ENCODE results near the gene HDHD2.

HDHD2 gene

DNA sequence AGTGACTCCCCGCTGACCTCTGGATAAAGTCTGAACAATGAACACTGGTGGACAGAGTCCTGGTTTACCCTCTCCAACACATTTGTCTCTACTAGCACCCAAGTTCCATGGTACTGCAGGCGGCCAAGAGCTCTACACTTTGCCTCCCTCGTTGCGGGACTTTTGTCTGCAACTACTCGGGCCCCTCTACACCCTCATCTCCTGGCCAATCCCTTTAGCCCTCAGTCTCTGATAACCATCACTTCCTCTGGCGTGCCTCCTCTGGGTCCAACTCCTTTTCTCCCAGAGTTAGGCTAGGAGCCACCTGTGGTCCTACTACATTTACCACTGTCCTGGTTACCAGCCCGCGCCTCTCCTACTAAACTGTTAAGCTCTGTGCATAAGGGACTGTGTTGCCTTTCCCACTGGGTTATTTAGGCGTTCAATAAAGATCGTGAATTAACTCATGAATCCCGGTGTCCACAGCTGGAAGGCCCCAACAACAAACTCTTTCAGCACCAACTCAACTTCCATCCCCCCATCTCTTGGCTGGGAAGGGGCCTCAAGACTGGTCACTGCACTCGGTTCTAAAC is 757 bp downstream of the HDHD2 start:
- in situ Hi-C loops (cut with MboI; ENCODE audit: low sequenced_read_pairs) = no loop called here

DNA sequence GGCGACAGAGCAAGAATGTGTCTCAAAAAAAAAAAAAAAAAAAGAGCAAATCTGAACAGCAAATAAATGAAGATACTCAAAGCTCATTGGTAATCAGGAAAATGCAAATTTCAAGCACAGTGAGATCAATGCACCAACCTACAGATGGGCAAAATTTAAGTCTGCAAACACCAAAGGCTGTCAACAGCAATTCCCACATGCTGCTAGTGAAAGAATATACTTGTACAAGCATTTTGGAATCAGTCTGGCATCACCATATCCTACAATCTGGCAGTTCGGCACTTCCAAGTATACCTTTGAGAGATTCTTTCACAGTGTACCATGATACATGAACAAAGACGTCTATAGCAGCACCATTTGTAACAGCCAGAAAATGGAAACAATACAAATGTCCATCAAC is 4.1 kb downstream of the HDHD2 start:
- in situ Hi-C loops (cut with MboI; ENCODE audit: low sequenced_read_pairs) = no loop called here

DNA sequence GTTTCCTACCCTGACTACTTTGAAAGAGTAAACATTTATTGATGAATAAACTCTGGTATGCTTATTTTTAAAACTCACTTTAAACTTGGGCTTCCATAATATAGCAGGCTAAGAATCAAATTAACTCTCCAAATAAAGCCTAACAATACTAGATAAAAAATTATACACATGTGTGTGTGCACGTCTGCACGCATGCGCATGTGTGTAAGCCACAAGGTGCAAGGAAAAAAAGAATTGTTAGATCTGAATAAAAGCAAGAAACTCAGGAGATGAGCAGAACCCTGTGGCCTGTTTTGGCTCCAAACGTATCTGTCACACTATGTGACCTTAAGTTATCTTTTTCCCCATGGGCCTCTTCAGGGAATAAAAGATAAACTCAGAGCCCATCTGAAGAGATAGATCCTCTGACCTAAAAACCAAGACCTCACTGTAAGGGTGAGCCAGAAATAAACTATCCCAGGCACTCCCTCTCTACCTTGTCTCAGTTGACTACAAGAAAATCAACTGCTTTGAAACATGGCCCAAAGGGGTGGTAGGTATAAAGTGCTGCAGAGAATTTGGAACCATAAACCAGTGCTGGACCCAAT is 6.3 kb downstream of the HDHD2 start:
- in situ Hi-C loops (cut with MboI; ENCODE audit: low sequenced_read_pairs) = no loop called here

DNA sequence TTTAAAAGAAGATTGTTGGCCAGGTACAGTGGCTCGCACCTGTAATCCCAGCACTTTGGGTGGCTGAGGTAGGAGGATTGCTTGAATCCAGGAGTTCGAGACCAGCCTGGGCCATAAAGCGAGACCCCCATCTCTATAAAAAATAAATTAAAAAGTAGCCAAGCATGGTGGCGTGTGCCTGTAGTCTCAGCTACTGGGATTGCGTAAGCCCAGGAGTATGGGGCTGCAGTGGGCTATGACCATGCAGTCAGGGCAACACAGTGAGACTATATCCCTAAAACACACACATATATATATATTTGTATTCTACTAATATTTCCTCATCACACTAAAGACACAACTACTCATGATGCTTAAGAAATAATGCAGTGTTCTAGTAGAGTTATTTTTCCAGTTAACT is 7.1 kb downstream of the HDHD2 start:
- in situ Hi-C loops (cut with MboI; ENCODE audit: low sequenced_read_pairs) = no loop called here

DNA sequence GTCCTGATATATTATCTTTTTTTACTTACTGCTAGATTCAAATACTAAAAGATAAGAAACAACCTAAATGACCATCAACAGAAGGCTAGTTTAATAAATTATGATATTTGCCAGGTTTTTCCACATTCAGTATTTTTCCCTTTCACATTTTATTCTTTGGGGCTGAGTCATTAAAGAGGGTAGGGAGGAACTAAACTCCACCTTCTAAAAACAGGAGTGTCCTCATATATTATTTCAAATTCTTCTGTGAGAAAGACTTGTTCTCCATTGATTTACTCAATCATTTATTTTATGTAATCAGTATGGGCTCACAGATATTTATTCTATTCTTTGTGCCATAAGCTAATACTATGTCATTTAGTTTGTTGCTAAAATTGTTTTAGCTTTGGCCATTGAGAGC is 9.0 kb downstream of the HDHD2 start:
- in situ Hi-C loops (cut with MboI; ENCODE audit: low sequenced_read_pairs) = no loop called here

DNA sequence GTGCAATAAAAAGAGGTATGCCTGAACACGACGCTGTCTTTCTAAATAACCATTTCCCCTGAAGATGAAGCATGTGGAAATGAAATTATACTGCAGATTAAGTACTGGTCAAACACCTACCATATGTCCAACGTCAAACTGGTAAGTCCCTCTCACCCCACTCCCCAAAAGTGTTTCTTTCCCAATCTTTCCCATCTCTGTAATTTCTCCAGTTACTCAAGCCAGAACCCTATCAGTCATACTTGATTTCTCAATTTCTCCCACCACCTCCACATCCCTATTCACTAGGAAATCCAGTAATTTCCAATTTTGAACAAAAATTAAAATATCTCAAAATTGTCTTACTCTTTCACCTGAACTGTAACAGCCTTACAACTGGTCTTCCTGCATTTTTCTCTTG is 29.2 kb downstream of the HDHD2 start:
- in situ Hi-C loops (cut with MboI; ENCODE audit: low sequenced_read_pairs) = no loop called here

DNA sequence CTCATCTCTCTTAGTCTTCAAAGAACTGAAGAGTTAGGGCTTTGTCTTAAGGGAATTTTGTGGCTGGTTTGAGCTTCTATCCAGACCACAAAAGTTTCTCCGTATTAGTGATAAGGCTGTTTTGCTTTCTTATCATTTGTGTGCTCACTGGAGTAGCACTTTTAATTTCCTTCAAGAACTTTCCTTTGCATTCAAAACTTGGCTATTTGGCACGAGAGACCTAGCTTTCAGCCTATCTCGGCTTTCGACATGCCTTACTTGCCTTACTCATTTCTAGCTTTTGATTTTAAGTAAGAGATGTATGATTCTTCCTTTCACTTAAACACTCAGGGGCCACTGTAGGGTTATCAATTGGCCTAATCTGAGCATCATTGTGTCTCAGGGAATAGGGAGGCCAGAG is 29.9 kb downstream of the HDHD2 start:
- in situ Hi-C loops (cut with MboI; ENCODE audit: low sequenced_read_pairs) = no loop called here

DNA sequence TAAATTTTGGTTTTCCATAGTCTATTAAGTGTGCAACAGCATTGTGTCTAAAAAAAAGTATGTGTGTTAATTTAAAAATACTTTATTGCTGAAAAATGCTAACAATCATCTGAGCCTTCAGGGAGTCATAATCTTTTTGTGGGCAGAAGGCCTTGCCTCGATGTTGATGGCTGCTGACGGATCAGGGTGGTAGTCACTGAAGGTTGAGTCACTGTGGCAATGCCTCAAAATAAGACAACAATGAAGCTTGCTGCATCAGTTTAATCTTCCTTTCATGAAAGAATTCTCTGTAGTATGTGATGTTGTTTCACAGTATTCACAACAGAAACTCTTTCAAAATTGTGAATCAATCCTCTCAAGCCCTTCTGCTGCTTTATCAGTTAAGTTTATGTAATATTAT is 31.3 kb downstream of the HDHD2 start:
- in situ Hi-C loops (cut with MboI; ENCODE audit: low sequenced_read_pairs) = no loop called here

DNA sequence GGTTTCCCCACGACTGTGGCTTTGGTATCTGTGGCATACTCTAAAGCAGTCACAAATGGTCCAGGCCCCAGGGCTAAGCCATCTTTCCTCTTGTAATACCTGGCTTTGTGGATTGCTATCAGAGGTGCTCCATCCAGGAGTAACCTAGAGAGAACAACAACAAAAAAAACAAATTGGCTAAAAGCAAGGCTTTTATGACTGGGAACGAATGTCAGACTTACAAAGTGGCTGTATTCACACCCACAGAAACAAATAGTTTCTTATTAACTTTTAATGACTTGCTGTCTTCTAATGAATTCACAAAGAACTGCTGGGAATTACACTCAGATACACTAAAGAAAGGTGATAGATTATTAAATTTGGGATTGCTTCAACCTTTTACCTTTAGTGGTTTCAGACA is 35.1 kb downstream of the HDHD2 start:
- in situ Hi-C loops (cut with MboI; ENCODE audit: low sequenced_read_pairs) = no loop called here

DNA sequence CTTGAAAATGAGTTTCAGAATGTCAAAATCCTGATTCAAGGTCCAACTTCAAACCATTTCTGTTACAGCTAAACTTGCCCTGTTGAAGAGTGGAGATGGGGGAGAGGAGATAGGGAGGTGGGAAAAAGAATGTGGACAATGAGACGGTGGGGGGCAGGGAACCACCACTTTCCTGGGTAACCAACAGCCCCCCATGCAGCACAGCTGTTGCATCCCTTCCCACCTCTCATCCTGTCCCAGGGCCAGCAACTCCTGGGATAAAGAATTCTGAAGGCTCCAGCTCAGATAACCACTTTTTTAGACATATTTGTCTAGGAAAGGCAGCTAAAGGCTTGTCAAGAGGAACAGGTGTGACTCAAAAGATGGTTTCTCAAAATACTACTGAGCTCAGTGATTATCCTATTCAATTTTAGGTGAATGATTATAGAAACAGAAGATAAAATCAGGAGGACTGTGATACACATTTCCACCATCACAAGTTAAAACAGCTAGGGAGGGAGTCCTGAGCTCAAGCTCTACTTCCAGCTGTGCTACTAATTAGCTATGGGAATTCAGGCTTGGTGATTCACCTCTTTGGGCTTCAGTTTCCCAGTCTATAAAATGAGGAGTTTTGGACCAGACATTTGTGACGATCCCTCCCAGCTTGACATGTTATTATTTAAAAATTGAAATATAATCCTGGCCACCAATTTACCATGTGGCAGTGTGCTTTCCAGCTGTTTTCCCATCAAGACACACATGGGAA is 36.3 kb downstream of the HDHD2 start:
- in situ Hi-C loops (cut with MboI; ENCODE audit: low sequenced_read_pairs) = no loop called here

DNA sequence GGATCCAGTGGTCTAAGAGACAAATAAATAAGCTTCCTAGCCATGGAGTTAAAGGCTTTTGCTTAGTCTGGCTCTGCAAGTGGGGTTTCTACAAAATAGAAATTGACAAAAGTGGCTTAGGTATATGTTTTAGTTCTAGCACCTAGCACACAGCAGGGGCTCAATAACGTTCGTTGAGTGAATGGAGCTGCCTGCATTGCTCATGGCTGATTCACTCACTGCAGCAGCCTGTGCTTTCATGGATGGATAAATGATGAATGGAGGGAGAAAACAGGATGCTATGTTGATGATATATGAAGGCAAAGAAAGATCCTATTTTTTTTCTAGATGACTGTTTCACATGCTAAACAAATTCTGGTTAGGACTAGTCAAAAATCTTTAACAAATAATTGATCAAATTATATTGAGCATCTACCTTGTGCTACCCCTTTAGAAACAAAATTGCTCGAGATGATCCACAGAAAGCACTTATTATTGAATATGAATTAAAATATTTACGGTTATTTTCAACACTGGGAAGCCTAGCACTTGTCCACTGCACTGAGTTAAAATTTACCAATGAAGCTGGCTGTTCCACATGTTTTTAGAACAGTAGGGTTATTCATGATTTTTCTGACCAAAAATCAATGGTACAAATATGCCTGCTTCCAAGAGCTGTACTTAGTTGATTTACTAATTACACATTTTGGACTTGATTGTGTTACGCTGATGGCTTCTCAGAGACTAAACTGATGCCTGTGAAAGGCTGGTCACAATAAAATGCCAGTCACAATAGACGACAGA is 39.6 kb downstream of the HDHD2 start:
- in situ Hi-C loops (cut with MboI; ENCODE audit: low sequenced_read_pairs) = no loop called here

DNA sequence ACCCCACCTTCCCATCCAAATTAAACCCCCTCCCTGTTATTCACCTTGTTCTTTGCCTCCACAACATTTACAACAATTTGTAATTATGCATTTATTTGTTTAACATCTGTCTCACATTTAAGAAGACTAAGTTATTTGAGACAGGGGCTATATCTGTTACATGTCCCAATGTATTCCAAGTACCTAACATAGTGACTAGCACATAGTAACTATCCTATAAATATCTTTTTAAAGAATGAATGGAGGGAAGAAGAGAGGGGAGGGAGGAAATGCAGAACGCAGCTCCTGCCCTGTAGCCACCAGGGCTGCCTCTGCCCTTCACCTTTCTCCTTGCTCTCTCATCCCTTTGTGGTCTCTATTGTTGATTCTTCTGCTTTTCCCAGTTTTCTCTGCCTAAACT is 40.6 kb downstream of the HDHD2 start:
- in situ Hi-C loops (cut with MboI; ENCODE audit: low sequenced_read_pairs) = no loop called here

DNA sequence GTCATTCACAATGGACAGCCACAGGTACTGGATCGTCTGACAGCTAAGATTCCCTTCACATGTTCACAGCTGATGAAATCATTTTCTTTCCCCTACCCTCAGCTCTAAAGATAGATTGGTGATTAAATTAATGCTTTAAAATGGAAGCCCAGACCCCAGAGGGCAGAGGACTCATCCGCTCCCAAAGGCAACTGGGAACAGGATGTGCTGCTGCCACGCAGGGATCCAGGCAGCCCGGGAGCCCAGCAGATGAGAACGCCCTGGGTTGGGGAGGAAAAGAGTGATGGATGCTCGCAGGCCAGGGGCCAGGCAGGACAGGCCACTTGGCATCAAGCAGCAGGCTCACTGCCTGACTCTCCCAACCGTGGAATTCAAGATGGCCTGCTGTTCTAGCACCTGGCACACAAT is 41.3 kb downstream of the HDHD2 start:
- in situ Hi-C loops (cut with MboI; ENCODE audit: low sequenced_read_pairs) = no loop called here

DNA sequence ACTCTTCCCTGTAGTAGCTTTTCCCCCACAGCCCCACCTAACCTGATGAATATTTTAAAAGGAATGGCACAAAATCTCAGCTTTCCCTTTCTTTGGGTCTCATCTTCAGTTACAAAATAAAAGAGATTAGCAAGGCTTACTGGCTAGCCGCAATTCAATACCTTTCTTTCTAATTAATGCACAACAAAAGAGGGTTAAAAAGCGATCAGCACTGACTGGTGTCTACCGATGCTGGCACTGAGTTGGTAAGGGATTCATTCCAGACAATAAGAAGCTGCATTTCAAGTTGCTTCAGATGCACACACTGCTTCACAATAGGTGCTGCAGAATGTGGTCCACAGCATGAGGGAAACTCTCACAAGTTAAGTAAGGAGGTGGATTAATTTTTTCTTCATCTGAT is 41.9 kb downstream of the HDHD2 start:
- in situ Hi-C loops (cut with MboI; ENCODE audit: low sequenced_read_pairs) = no loop called here

DNA sequence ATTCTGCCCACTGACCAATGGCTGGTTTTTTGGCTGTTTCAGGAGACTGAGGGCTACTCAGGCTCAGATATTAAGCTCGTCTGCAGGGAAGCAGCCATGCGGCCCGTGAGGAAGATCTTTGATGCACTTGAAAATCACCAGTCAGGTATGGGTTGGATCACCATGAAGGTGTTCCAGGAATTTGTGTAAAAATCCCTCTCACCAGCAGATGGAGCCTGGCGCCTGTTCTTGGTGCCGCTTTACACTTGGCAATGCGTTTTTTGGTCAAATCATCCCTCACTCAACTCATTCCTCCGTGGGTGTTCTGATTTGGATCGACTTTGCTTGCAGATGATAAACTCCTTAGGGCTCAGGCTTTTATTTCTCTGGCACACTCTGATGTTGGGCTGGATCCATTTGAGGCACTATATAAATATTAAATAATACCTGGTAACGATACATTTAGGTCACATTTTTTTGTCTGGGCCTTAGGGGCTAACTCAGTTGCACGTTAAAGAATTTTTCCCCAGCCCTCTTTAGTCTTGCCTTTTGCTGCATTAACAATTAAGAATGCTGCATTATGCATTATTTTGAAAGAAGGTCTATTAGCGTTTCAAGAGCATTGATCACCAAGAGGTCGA is 50.0 kb downstream of the HDHD2 start:
- in situ Hi-C loops (cut with MboI; ENCODE audit: low sequenced_read_pairs) = no loop called here

DNA sequence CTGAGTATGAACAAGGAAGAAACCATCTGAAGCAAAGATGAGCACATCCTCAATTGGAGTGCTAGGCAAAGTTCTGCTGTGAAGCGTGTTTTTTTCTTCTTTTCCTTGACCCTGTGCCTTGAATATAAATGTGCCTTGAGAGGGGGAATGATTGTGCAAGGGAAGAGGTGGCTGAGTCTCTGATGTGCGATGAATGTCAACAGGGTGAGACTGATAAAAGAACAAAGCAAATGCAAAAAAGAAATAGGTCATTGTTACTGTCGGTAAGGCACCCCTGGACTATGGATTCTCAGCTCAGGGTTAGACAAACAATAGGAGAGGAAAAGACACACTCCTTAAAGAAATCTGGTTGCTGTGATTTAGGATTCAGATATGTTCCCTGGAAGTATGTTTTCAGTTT is 54.5 kb downstream of the HDHD2 start:
- in situ Hi-C loops (cut with MboI; ENCODE audit: low sequenced_read_pairs) = no loop called here

DNA sequence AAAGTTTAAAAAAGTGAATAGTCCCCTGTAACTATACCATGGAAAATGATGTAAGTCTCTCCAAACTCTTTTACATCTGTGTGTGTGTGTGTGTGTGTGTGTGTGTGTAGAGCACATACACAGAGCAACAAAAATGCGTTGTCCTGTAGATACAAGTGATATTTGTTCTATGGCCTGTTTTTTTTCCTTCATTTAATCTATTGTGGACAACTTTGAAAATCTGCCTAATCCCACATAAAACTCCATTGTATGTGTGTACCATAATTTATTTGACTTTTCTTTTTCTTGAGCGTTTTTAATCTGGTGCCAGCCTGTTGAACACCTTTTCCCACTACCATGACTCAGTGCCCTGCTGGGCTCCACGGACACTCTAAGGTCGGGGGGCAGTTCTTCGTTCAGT is 62.6 kb downstream of the HDHD2 start:
- in situ Hi-C loops (cut with MboI; ENCODE audit: low sequenced_read_pairs) = no loop called here

DNA sequence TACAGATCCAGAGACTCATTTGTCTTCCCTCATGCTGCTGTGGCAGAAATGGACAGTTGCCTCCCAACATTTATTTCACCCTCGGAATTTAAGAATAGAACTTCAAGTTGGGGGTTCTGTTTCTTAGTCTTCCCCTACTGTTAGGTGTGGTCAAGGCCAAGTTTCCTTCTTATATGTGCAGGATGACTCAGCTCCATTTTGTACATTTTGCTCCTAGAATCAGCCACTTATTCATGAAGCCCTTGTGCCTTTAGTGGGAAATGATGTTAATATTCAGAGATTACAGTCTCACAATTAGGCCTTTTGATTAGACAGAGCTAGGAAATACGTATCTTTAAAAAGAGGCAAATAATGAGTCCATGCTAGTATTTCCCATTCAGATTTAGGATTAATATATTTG is 68.7 kb downstream of the HDHD2 start:
- in situ Hi-C loops (cut with MboI; ENCODE audit: low sequenced_read_pairs) = no loop called here

DNA sequence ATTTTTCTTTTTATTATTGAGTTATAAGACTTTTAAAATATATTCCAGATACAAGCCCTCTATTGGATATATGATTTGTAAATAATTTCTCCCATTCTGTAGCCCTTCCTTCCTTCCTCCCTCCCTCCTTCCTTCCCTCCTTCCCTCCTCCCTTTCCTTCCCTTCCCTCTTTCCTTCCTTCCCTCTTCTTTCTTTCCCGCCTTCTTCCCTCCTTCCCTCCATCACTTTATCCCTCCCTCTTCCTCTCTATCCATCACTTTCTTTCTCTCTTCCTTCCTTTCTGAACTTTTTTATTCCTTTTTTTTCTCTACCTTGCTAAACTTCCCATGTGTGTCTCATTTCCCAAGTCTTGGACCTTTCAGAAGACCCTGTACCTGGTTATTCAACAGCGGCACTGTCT is 69.4 kb downstream of the HDHD2 start:
- in situ Hi-C loops (cut with MboI; ENCODE audit: low sequenced_read_pairs) = no loop called here

DNA sequence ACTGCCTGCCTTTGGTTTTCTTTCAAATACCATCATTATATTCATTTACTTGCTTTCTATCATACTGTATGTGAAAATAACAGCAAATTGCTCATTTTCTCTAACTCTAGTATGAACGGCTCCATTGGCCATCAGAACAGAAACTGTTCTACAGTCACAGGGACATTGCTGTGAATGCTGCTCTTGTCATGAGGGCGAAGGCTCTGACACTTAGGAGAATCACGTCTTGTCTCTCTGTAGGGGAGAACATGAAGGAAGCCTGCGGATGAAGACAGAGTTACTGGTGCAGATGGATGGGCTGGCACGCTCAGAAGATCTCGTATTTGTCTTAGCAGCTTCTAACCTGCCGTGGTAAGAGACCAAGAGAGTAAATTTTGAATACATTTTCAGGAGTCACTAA is 73.2 kb downstream of the HDHD2 start:
- in situ Hi-C loops (cut with MboI; ENCODE audit: low sequenced_read_pairs) = no loop called here

DNA sequence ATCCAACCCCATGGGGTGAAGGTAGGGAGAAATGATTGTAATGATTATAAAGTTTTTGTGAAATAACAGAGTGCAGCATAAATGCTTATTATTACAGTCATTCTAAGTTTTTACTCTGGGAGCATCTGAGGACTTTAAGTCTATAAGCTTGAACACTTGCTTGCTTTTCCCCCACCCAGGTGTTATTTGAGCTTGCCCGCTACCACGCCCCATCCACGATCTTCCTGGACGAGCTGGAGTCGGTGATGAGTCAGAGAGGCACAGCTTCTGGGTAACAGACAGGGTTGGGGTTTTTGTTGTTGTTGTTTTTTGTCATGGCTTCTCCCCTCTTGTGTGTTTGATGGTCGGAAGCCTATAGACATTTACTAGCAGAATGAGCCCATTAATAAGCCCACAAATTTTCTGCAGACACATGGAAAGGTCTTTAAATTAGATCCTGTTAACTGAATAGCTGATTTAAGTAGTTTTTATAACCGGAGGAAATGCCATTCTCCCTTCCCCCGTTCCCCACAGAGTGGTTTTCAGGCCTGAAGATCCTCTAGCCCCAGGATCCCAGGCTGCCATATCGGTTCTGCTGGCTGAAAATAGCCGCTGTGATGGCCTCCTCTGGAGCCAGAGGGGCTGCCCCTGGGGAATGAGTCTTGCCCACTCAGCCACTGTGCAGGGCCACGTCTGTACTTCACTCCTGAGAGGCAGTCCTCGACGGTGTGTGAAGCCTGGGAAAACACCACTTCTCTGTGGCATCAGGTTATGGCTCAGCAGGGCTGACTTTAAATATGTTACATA is 75.0 kb downstream of the HDHD2 start:
- in situ Hi-C loops (cut with MboI; ENCODE audit: low sequenced_read_pairs) = no loop called here

All from HL-60/S4 (cell line).